Suprapubic skin (tissue), 4 donors: ENCODE data around the gene RAB12. TPM values are rescaled to one million over a fixed set of nuclear protein-coding genes. Genes with fewer than 3 reads are reported as not detected.

ENCODE experiments used
- DNase-seq, 2 donors: peaks; one replicate each; pipeline ENCODE4 v3.0.0-alpha.2; 2019; ENCODE audit warnings: low spot score in 2 of 2
- H3K27ac ChIP-seq: fragments of 200-600 bp; sonication (generic); one replicate; pipeline ENCODE4 v1.5.1; 2019
- H3K27me3 ChIP-seq: fragments of 200-600 bp; sonication (generic); one replicate; pipeline ENCODE4 v1.5.1; 2019
- H3K36me3 ChIP-seq: fragments of 200-600 bp; sonication (generic); one replicate; pipeline ENCODE4 v1.5.1; 2019
- H3K4me1 ChIP-seq: fragments of 200-600 bp; sonication (generic); one replicate; pipeline ENCODE4 v1.5.1; 2019
- H3K4me3 ChIP-seq: fragments of 200-600 bp; sonication (generic); one replicate; pipeline ENCODE4 v1.5.1; 2019; ENCODE audit warnings: mild to moderate bottlenecking
- H3K9me3 ChIP-seq: fragments of 200-600 bp; sonication (generic); one replicate; pipeline ENCODE4 v1.5.1; 2019
- EP300 ChIP-seq: sonication (generic); formaldehyde crosslinking; IDR thresholded peaks from one replicate; pipeline ENCODE4 v1.6.1; 2017; ENCODE audit warnings: antibody characterized with exemption
- POLR2A ChIP-seq, 2 donors: fragments of 450-650 bp; IDR thresholded peaks; one replicate each; pipeline ENCODE4 v1.6.1; 2017; ENCODE audit warnings: antibody characterized with exemption in 2 of 2, mild to moderate bottlenecking in 2 of 2, moderate library complexity in 2 of 2
- POLR2AphosphoS5 ChIP-seq, 3 donors: sonication (generic); formaldehyde crosslinking; IDR thresholded peaks; one replicate each; pipeline ENCODE4 v1.6.1; 2017; ENCODE audit warnings: antibody characterized with exemption in 3 of 3
- WGBS: methylation state at CpG from one replicate; pipeline ENCODE4 v1.1.5; 2018; 5-methylcytosine and 5-hydroxymethylcytosine counted together
- total RNA-seq, 4 donors: library from RNA; depleted of rRNA; stranded (reverse); fragments of >200 nt; gene quantifications; one replicate each; pipeline ENCODE4 v1.1.0, GENCODE V29; 2016
- TF ChIP-seq, protein P1 (sequence below), 2 donors: fragments of 200-600 bp in 1 of 2; fragments of 450-650 bp in 1 of 2; sonication (generic) in 1 of 2; IDR thresholded peaks; one replicate each; pipeline ENCODE4 v1.5.1; 2016 to 2019; ENCODE audit warnings: antibody characterized with exemption in 2 of 2, mild to moderate bottlenecking in 1 of 2, moderate library complexity in 1 of 2

RAB12 gene
- total RNA-seq, 4 donors from 2014 or later: 48.1 to 64.4 (median 48.7) TPM

- Histone ChIP-seq H3K27ac (no peak overlapping the region), H3K9me3 (no peaks in the 10 kb centered on the region), H3K36me3 (peaks cover 35% of the 10 kb centered on the region), H3K4me1 (peaks cover 17% of the 10 kb centered on the region), H3K27me3 (no peaks in the 10 kb centered on the region), H3K4me3 (no peak overlapping the region)
- no peak for TF ChIP-seq POLR2AphosphoS5 (IDR thresholded peaks at IDR 0.05)
- DNase-seq: no peak
- WGBS: 87% methylated on average over 6 of the region's 6 CpGs
Measured at GRCh38 chr18:8626414-8627106, 17.3 kb downstream of the RAB12 start.

GRCh38 chr18:8627107-8627472, 17.9 kb downstream of the RAB12 start:
- peaks cover 35% of the 10 kb centered on the region for H3K36me3 ChIP-seq
- H3K4me1 ChIP-seq: peaks cover 17% of the 10 kb centered on the region
- no peak for DNase-seq
- 76% methylated on average over 11 of the region's 11 CpGs for WGBS
- H3K9me3 ChIP-seq: no peaks in the 10 kb centered on the region
- H3K4me3 ChIP-seq: no peak overlapping the region
- H3K27ac ChIP-seq: no peak overlapping the region
- no peak for TF ChIP-seq POLR2A (IDR thresholded peaks at IDR 0.05)
- no peak for TF ChIP-seq POLR2AphosphoS5 (IDR thresholded peaks at IDR 0.05)
- TF ChIP-seq, protein P1, sequence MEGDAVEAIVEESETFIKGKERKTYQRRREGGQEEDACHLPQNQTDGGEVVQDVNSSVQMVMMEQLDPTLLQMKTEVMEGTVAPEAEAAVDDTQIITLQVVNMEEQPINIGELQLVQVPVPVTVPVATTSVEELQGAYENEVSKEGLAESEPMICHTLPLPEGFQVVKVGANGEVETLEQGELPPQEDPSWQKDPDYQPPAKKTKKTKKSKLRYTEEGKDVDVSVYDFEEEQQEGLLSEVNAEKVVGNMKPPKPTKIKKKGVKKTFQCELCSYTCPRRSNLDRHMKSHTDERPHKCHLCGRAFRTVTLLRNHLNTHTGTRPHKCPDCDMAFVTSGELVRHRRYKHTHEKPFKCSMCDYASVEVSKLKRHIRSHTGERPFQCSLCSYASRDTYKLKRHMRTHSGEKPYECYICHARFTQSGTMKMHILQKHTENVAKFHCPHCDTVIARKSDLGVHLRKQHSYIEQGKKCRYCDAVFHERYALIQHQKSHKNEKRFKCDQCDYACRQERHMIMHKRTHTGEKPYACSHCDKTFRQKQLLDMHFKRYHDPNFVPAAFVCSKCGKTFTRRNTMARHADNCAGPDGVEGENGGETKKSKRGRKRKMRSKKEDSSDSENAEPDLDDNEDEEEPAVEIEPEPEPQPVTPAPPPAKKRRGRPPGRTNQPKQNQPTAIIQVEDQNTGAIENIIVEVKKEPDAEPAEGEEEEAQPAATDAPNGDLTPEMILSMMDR (IDR thresholded peaks at IDR 0.05): no peak
- TF ChIP-seq EP300: no peak
- H3K27me3 ChIP-seq: no peaks in the 10 kb centered on the region

DNA sequence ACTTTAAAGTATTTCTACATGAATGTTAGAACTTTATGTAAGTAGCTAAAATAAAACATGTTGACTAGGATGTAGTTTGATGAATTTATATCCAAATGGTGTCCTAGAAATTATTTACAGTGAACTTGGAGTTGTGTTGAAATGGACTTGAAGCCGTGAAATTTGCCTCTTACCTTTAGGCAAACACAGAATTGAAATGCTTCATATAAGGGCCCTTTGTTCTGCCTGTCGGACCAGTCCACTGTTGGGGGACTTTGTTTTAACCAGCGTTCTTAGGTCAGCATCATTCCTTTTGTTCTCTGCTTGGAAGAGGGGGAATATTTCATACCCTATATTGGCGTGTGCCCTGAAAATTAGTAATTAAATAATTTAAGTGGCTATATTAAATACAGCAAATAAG, 18.3 kb downstream of the RAB12 start:
- TF ChIP-seq, protein P1 (IDR thresholded peaks at IDR 0.05): no peak
- no peak for TF ChIP-seq POLR2A (IDR thresholded peaks at IDR 0.05)
- TF ChIP-seq POLR2AphosphoS5 (IDR thresholded peaks at IDR 0.05): no peak
- TF ChIP-seq EP300: no peak
- no peak for DNase-seq
- WGBS: 83% methylated on average over 4 of the region's 4 CpGs
- Histone ChIP-seq H3K27ac (no peak overlapping the region), H3K36me3 (peaks cover 35% of the 10 kb centered on the region), H3K4me1 (peaks cover 17% of the 10 kb centered on the region), H3K9me3 (no peaks in the 10 kb centered on the region), H3K27me3 (no peaks in the 10 kb centered on the region), H3K4me3 (no peak overlapping the region)

DNA sequence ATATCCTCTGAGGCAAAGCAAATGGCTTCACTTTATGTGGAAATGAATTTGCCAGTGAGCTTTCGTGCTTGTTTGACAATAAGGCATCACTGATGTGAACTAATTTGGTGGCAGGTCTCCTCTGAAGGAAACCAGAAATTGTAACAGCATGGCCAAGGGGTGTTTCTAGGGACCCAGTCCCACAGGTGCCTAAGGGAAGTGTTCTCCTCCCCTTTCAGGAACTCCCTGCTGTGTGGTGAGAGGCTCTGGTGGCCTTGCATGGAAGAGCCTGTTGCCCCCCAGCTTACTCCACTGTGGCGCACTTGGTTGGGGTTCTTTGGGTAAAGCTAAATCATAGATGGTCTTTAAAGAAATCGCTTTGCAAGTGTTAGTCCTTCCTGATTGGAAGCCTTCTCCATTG, 20.4 kb downstream of the RAB12 start:
- Histone ChIP-seq H3K27me3 (no peaks in the 10 kb centered on the region), H3K9me3 (no peaks in the 10 kb centered on the region), H3K4me3 (no peak overlapping the region), H3K27ac (no peak overlapping the region), H3K36me3 (peaks cover 54% of the 10 kb centered on the region), H3K4me1 (peaks cover 2% of the 10 kb centered on the region)
- no peak for DNase-seq
- TF ChIP-seq POLR2AphosphoS5 (IDR thresholded peaks at IDR 0.05) (no peak), POLR2A (IDR thresholded peaks at IDR 0.05) (no peak), EP300 (no peak)
- TF ChIP-seq, protein P1 (IDR thresholded peaks at IDR 0.05): no peak
- whole genome bisulfite sequencing: 100% methylated on average over 3 of the region's 3 CpGs

DNA sequence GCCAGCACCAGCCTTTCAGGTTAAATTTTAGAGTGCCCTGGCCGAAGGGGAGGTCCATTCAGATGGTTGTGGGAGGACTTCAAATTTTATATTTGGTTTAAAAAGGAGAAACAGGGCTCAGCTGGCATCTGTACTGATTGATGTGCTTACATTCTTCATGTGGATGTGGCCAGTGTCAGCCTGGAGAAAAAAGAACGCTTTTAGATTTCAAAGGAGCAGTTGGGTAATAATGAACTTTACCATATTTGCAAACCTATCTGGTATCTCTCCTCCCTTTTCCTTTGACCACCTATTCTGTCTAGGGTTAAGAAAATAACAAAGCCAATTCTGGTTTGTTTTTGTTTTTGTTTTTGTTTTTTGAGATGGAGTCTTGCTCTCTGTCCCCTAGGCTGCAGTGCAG, 21.3 kb downstream of the RAB12 start:
- Histone ChIP-seq H3K27me3 (no peaks in the 10 kb centered on the region), H3K36me3 (peaks cover 55% of the 10 kb centered on the region), H3K9me3 (no peaks in the 10 kb centered on the region), H3K4me3 (no peak overlapping the region), H3K27ac (no peak overlapping the region), H3K4me1 (no peaks in the 10 kb centered on the region)
- TF ChIP-seq POLR2AphosphoS5 (IDR thresholded peaks at IDR 0.05) (no peak), POLR2A (IDR thresholded peaks at IDR 0.05) (no peak), EP300 (no peak)
- TF ChIP-seq, protein P1 (IDR thresholded peaks at IDR 0.05): no peak
- DNase-seq: no peak
- WGBS: 98% methylated on average over 2 of the region's 2 CpGs

DNA sequence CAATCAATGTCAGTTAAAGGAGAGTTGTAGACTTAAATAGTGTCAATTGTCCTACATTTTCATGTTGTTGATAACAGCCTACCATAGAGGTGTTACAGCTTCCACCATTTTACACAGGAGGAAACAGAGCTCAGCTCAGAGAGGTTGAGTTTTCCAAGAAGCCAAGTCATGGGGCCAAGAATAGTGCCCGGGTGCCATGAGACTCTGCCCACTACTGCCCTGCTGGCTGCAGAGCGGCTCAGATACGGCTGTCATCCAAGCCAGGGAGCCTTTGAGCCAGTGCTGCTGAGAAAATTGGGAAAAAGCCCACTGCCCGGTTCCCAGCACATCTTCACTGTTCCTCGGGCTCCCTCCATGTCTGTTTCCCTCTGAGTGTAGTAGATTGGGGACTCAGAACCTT, 22.0 kb downstream of the RAB12 start:
- WGBS: 100% methylated on average over 4 of the region's 5 CpGs
- TF ChIP-seq POLR2A (IDR thresholded peaks at IDR 0.05): no peak
- TF ChIP-seq, protein P1 (IDR thresholded peaks at IDR 0.05): no peak
- no peak for TF ChIP-seq EP300
- no peak for TF ChIP-seq POLR2AphosphoS5 (IDR thresholded peaks at IDR 0.05)
- peaks cover 55% of the 10 kb centered on the region for H3K36me3 ChIP-seq
- no peaks in the 10 kb centered on the region for H3K9me3 ChIP-seq
- H3K4me1 ChIP-seq: no peaks in the 10 kb centered on the region
- no peaks in the 10 kb centered on the region for H3K27me3 ChIP-seq
- no peak overlapping the region for H3K27ac ChIP-seq
- no peak for DNase-seq
- no peak overlapping the region for H3K4me3 ChIP-seq
